ENCODE results near the gene FBXO21.

DNA sequence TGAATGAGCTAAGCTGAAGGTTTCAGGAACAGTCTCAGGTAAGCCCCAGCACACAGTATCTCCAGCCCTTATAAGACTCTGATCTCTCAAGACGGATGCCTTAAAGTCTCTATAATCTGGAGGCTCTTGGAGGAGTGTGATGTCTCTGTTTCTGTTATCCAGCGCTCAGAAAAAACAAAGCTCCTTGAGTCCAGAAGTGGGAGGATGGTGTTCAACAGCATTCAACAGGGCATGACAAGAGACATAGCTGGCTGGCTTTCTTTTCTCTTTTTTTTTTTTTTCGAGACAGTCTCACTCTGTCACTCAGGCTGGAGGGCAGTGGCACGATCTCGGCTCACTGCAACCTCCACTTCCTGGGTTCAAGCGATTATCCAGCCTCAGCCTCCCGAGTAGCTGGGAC is 59.5 kb downstream of the FBXO21 start:
- TF ChIP-seq CREB5 (CRISPR knock-in tag; IDR thresholded peaks at IDR 0.05; ENCODE audit: low read depth): no peak
- no peak for TF ChIP-seq ZNF70 (CRISPR knock-in tag; IDR thresholded peaks at IDR 0.05)
- no peak for TF ChIP-seq ZNF565 (CRISPR knock-in tag; conservative IDR thresholded peaks at IDR 0.05; ENCODE audit: low read depth)
- no peak for TF ChIP-seq ARNTL (CRISPR knock-in tag; IDR thresholded peaks at IDR 0.05; ENCODE audit: borderline replicate concordance, low read depth)
- no peak for TF ChIP-seq TSHZ2 (CRISPR knock-in tag; IDR thresholded peaks at IDR 0.05)
- no peak for TF ChIP-seq ZFP30 (CRISPR knock-in tag; IDR thresholded peaks at IDR 0.05)
- TF ChIP-seq ZFP3 (CRISPR knock-in tag; IDR thresholded peaks at IDR 0.05): no peak
- no peak for TF ChIP-seq BACH2 (CRISPR knock-in tag; IDR thresholded peaks at IDR 0.05; ENCODE audit: borderline replicate concordance)
- TF ChIP-seq TCF4 (CRISPR knock-in tag; IDR thresholded peaks at IDR 0.05; ENCODE audit: borderline replicate concordance): no peak
- no peak for TF ChIP-seq ZC3H10 (CRISPR knock-in tag; IDR thresholded peaks at IDR 0.05)
- no peak for TF ChIP-seq PATZ1 (CRISPR knock-in tag; IDR thresholded peaks at IDR 0.05; ENCODE audit: borderline replicate concordance)
- no peak for TF ChIP-seq CSRNP3 (CRISPR knock-in tag; IDR thresholded peaks at IDR 0.05)
- no peak for TF ChIP-seq ESRRG (CRISPR knock-in tag; IDR thresholded peaks at IDR 0.05)

Data from SK-N-SH treated with all-trans-retinoic acid at 6 μM for 48 hours (cell line).